H9 (cell line): Measurements from ENCODE around the gene FAHD1. TPM values are rescaled to one million over a fixed set of nuclear protein-coding genes. Genes with fewer than 3 reads are reported as not detected.

ENCODE experiments used
- DNase-seq: peaks from one replicate; pipeline ENCODE4 v3.0.0-alpha.2; 2017
- H2AFZ ChIP-seq: one replicate; pipeline ENCODE4 v1.6.1; 2013; ENCODE audit warnings: mild to moderate bottlenecking, low read length, control low read depth, moderate library complexity
- H2AK5ac ChIP-seq: 2 replicates; pipeline ENCODE4 v1.6.1; 2013; ENCODE audit warnings: low read length, control low read depth, mixed read lengths; ENCODE audit not compliant: insufficient read length
- H2BK120ac ChIP-seq: one replicate; pipeline ENCODE4 v1.6.1; 2013; ENCODE audit warnings: low read depth, mild to moderate bottlenecking, low read length, control low read depth, inconsistent platforms; ENCODE audit not compliant: poor library complexity, severe bottlenecking
- H2BK12ac ChIP-seq: 2 replicates; pipeline ENCODE4 v1.6.1; 2013; ENCODE audit warnings: low read length, control low read depth, mixed read lengths, low read depth; ENCODE audit not compliant: insufficient read length
- H2BK15ac ChIP-seq: 2 replicates; pipeline ENCODE4 v1.6.1; 2013; ENCODE audit warnings: low read depth, low read length, control low read depth
- H2BK20ac ChIP-seq: one replicate; pipeline ENCODE4 v1.6.1; 2013; ENCODE audit warnings: low read depth, mild to moderate bottlenecking, low read length, control low read depth, inconsistent platforms; ENCODE audit not compliant: poor library complexity, severe bottlenecking
- H2BK5ac ChIP-seq: 2 replicates; pipeline ENCODE4 v1.6.1; 2013; ENCODE audit warnings: low read length, control low read depth, mixed read lengths; ENCODE audit not compliant: insufficient read length
- H3K14ac ChIP-seq: 2 replicates; pipeline ENCODE4 v1.6.1; 2013; ENCODE audit warnings: low read length, control low read depth; ENCODE audit not compliant: insufficient read depth
- H3K18ac ChIP-seq: 2 replicates; pipeline ENCODE4 v1.6.1; 2013; ENCODE audit warnings: low read depth, mild to moderate bottlenecking, mixed read lengths, low read length, control low read depth; ENCODE audit not compliant: insufficient read length
- H3K23ac ChIP-seq: 2 replicates; pipeline ENCODE4 v1.6.1; 2013; ENCODE audit warnings: low read length, control low read depth, mixed read lengths, low read depth; ENCODE audit not compliant: insufficient read length
- H3K23me2 ChIP-seq: 2 replicates; pipeline ENCODE4 v1.6.1; 2013; ENCODE audit warnings: low read depth, mild to moderate bottlenecking, mixed read lengths, low read length, control low read depth; ENCODE audit not compliant: insufficient read length, poor library complexity, severe bottlenecking
- H3K27ac ChIP-seq: 2 replicates; pipeline ENCODE4 v1.5.1; 2013; ENCODE audit warnings: low read length, control low read depth, mixed read lengths, low read depth; ENCODE audit not compliant: insufficient read length
- H3K27me3 ChIP-seq: 2 replicates; pipeline ENCODE4 v1.6.1; 2013; ENCODE audit warnings: low read length, control low read depth, inconsistent platforms; ENCODE audit not compliant: insufficient read depth
- H3K4ac ChIP-seq: 2 replicates; pipeline ENCODE4 v1.6.1; 2013; ENCODE audit warnings: low read depth, mild to moderate bottlenecking, control low read depth, inconsistent platforms, low read length, moderate library complexity
- H3K4me1 ChIP-seq: 2 replicates; pipeline ENCODE4 v1.6.1; 2013; ENCODE audit warnings: low read length, control low read depth, inconsistent platforms; ENCODE audit not compliant: insufficient read depth
- H3K4me2 ChIP-seq: 2 replicates; pipeline ENCODE4 v1.6.1; 2013; ENCODE audit warnings: low read length, control low read depth, mixed read lengths; ENCODE audit not compliant: insufficient read length, insufficient read depth
- H3K56ac ChIP-seq: 2 replicates; pipeline ENCODE4 v1.6.1; 2013; ENCODE audit warnings: low read depth, mild to moderate bottlenecking, mixed read lengths, low read length, control low read depth; ENCODE audit not compliant: insufficient read length
- H3K79me1 ChIP-seq: 2 replicates; pipeline ENCODE4 v1.6.1; 2013; ENCODE audit warnings: low read depth, mild to moderate bottlenecking, moderate library complexity, low read length, control low read depth, inconsistent platforms; ENCODE audit not compliant: insufficient read depth, poor library complexity, severe bottlenecking
- H3K79me2 ChIP-seq: 2 replicates; pipeline ENCODE4 v1.6.1; 2013; ENCODE audit warnings: low read length, control low read depth, inconsistent platforms; ENCODE audit not compliant: insufficient read depth
- H3K9ac ChIP-seq: 2 replicates; pipeline ENCODE4 v1.6.1; 2013; ENCODE audit warnings: low read length, control low read depth, mixed read lengths; ENCODE audit not compliant: insufficient read length; ENCODE audit errors: extremely low read depth
- H3K9me3 ChIP-seq: one replicate; pipeline ENCODE4 v1.6.1; 2013; ENCODE audit warnings: low read depth, low read length, inconsistent platforms; ENCODE audit not compliant: control insufficient read depth
- H3T11ph ChIP-seq: one replicate; pipeline ENCODE4 v1.6.1; 2013; ENCODE audit warnings: mild to moderate bottlenecking, low read length, control low read depth, inconsistent platforms
- H4K20me1 ChIP-seq: one replicate; pipeline ENCODE4 v1.6.1; 2013; ENCODE audit not compliant: control insufficient read depth, insufficient read length, insufficient read depth
- H4K5ac ChIP-seq: 2 replicates; pipeline ENCODE4 v1.6.1; 2013; ENCODE audit warnings: low read depth, mild to moderate bottlenecking, mixed read lengths, low read length, control low read depth; ENCODE audit not compliant: insufficient read length
- H4K8ac ChIP-seq: replicated peaks from 2 replicates; pipeline ENCODE4 v1.6.1; 2013; ENCODE audit warnings: low read length, control low read depth, mixed read lengths, low read depth; ENCODE audit not compliant: insufficient read length
- H4K91ac ChIP-seq: 2 replicates; pipeline ENCODE4 v1.6.1; 2013; ENCODE audit warnings: low read depth, mild to moderate bottlenecking, moderate library complexity, mixed read lengths, low read length, control low read depth; ENCODE audit not compliant: insufficient read length
- H3K27ac Mint-ChIP-seq, 3 experiments: 2 replicates in 2 of 3; 3 replicates in 1 of 3; pipeline ENCODE4 v1.8.0; 2020 to 2021; ENCODE audit warnings: mixed read lengths in 3 of 3, mild to moderate bottlenecking in 1 of 3, moderate library complexity in 1 of 3
- H3K27me3 Mint-ChIP-seq: 2 replicates; pipeline ENCODE4 v1.8.0; 2021; ENCODE audit warnings: low read depth, mild to moderate bottlenecking, moderate library complexity, mixed read lengths
- H3K36me3 Mint-ChIP-seq, 3 experiments: 2 replicates in 2 of 3; 3 replicates in 1 of 3; pipeline ENCODE4 v1.8.0; 2020 to 2021; ENCODE audit warnings: low read depth in 3 of 3, mixed read lengths in 3 of 3; ENCODE audit not compliant: insufficient read depth in 1 of 3
- H3K4me1 Mint-ChIP-seq, 2 experiments: 2 replicates each; pipeline ENCODE4 v1.8.0; 2020; ENCODE audit warnings: mixed read lengths in 2 of 2
- H3K4me3 Mint-ChIP-seq, 2 experiments: 2 replicates in 1 of 2; 3 replicates in 1 of 2; pipeline ENCODE4 v1.8.0; 2020 to 2021; ENCODE audit warnings: mild to moderate bottlenecking in 2 of 2, mixed read lengths in 2 of 2, moderate library complexity in 1 of 2
- H3K9me3 Mint-ChIP-seq, 2 experiments: 2 replicates in 1 of 2; 3 replicates in 1 of 2; pipeline ENCODE4 v1.8.0; 2020; ENCODE audit warnings: mild to moderate bottlenecking in 2 of 2, mixed read lengths in 2 of 2, moderate library complexity in 1 of 2
- WGBS: extraction: QIAGEN DNeasy Blood & Tissue Kit; methylation state at CpG from one replicate; pipeline ENCODE4 v1.1.7; 2013; ENCODE audit warnings: missing lambda C conversion rate, low lambda C conversion rate, mixed read lengths; ENCODE audit not compliant: insufficient read length; ENCODE audit errors: extremely low coverage; 5-methylcytosine and 5-hydroxymethylcytosine counted together
- total RNA-seq: library from RNA; stranded (reverse); gene quantifications from 2 replicates; pipeline ENCODE4 v1.2.1, GENCODE V29; 2021
- TF ChIP-seq, protein P1 (sequence below): fragments of 200-600 bp; sonication (generic); conservative IDR thresholded peaks from 3 replicates; pipeline ENCODE4 v1.8.0; 2021; ENCODE audit warnings: antibody characterized with exemption, mild to moderate bottlenecking

FAHD1 gene
- total RNA-seq, 1 experiment from 2014 or later: 16.2 TPM

DNA sequence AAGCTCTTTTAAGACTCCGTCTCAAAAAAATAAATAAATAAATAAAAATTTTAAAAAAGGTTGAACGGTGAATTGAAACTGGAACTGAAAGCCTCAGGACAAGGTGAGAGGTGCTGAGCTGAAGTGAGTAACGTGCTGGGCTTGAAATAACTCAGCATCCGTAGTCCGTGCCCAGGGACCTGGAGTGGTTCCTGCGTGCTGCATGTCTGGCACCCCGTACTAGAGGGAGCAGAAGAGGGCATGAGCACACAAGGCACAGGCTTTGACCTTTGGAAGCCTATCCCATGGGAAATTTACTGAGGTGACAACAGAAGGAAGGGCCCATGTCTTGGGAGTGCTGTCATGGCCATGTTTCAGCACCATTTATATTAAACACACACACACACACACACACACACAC lies 49.5 kb downstream of the FAHD1 start:
- Histone ChIP-seq H2BK15ac (no peak overlapping the region), H3K4ac (no peak overlapping the region), H3K27ac (no peak overlapping the region), H3K4me2 (no peak overlapping the region), H3K27me3 (no peaks in the 10 kb centered on the region; the same call in 1 of the 2 replicates), H2BK5ac (no peak overlapping the region), H3K79me2 (no peaks in the 10 kb centered on the region; the same call in 1 of the 2 replicates), H3K79me1 (no peaks in the 10 kb centered on the region), H3T11ph (no peak overlapping the region), H4K91ac (no peak overlapping the region), H3K14ac (no peak overlapping the region), H3K56ac (no peak overlapping the region), H2BK12ac (no peak overlapping the region), H4K8ac (no peak overlapping the region), H3K9ac (no peak overlapping the region), H3K9me3 (no peaks in the 10 kb centered on the region), H3K23ac (no peak overlapping the region), H2AK5ac (no peak overlapping the region), H4K20me1 (no peaks in the 10 kb centered on the region), H3K23me2 (no peaks in the 10 kb centered on the region), H2BK20ac (no peak overlapping the region), H2BK120ac (no peak overlapping the region), H3K4me1 (no peaks in the 10 kb centered on the region), H4K5ac (no peak overlapping the region), H3K18ac (no peak overlapping the region), H2AFZ (no peak overlapping the region)
- peaks cover 57% of the 10 kb centered on the region for H3K27me3 Mint-ChIP-seq
- WGBS: no CpG with 5 or more reads among the region's 7 CpGs
- peaks cover 0 to 2% of the 10 kb centered on the region in 2 experiments; a peak in 1 of 5 replicates for H3K9me3 Mint-ChIP-seq
- H3K36me3 Mint-ChIP-seq: peaks cover 0 to 3% (median 0%) of the 10 kb centered on the region in 3 experiments; a peak in 1 of 7 replicates
- H3K27ac Mint-ChIP-seq: no peak overlapping the region
- no peak for DNase-seq
- TF ChIP-seq, protein P1, sequence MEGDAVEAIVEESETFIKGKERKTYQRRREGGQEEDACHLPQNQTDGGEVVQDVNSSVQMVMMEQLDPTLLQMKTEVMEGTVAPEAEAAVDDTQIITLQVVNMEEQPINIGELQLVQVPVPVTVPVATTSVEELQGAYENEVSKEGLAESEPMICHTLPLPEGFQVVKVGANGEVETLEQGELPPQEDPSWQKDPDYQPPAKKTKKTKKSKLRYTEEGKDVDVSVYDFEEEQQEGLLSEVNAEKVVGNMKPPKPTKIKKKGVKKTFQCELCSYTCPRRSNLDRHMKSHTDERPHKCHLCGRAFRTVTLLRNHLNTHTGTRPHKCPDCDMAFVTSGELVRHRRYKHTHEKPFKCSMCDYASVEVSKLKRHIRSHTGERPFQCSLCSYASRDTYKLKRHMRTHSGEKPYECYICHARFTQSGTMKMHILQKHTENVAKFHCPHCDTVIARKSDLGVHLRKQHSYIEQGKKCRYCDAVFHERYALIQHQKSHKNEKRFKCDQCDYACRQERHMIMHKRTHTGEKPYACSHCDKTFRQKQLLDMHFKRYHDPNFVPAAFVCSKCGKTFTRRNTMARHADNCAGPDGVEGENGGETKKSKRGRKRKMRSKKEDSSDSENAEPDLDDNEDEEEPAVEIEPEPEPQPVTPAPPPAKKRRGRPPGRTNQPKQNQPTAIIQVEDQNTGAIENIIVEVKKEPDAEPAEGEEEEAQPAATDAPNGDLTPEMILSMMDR: no peak
- no peak overlapping the region for H3K4me3 Mint-ChIP-seq
- H3K4me1 Mint-ChIP-seq: peaks cover 2 to 8% of the 10 kb centered on the region in 2 experiments; a peak in 2 of 4 replicates
